Neural progenitor cell (in vitro differentiated cells): ENCODE results near the gene LGR6. TPM values are rescaled to one million over a fixed set of nuclear protein-coding genes. Genes with fewer than 3 reads are reported as not detected.
"Not testable (repeated sequence)": the region's sequence is repeated elsewhere in the genome, so short reads cannot be mapped to it uniquely, and the experiment has no call there.

ENCODE experiments used
- DNase-seq: peaks from one replicate; pipeline ENCODE4 v3.0.0-alpha.2; 2016; ENCODE audit warnings: low spot score
- H2AFZ ChIP-seq: fragments of 200-600 bp; sonication (generic); replicated peaks from 2 replicates; pipeline ENCODE4 v1.6.1; 2016; ENCODE audit warnings: antibody characterized with exemption
- H3F3A ChIP-seq: fragments of 200-600 bp; sonication (generic); 2 replicates; pipeline ENCODE4 v1.6.1; 2016; ENCODE audit warnings: antibody characterized with exemption, low read depth
- H3K27ac ChIP-seq: fragments of 200-600 bp; sonication (generic); 2 replicates; pipeline ENCODE4 v1.5.1; 2016; ENCODE audit warnings: mild to moderate bottlenecking
- H3K27me3 ChIP-seq: fragments of 200-600 bp; sonication (generic); 2 replicates; pipeline ENCODE4 v1.6.1; 2016; ENCODE audit warnings: mild to moderate bottlenecking, moderate library complexity
- H3K36me3 ChIP-seq: fragments of 200-600 bp; sonication (generic); 2 replicates; pipeline ENCODE4 v1.5.1; 2016
- H3K4me1 ChIP-seq: fragments of 200-600 bp; sonication (generic); 2 replicates; pipeline ENCODE4 v1.6.1; 2016; ENCODE audit warnings: mixed run types
- H3K4me2 ChIP-seq: fragments of 200-600 bp; sonication (generic); 2 replicates; pipeline ENCODE4 v1.6.1; 2016
- H3K4me3 ChIP-seq: fragments of 200-600 bp; sonication (generic); 2 replicates; pipeline ENCODE4 v1.5.1; 2016
- H3K79me2 ChIP-seq: fragments of 200-600 bp; sonication (generic); 2 replicates; pipeline ENCODE4 v1.6.1; 2016; ENCODE audit warnings: low read depth
- H3K9ac ChIP-seq: fragments of 200-600 bp; sonication (generic); 2 replicates; pipeline ENCODE4 v1.6.1; 2016
- H3K9me3 ChIP-seq: fragments of 200-600 bp; sonication (generic); 2 replicates; pipeline ENCODE4 v1.5.1; 2016; ENCODE audit warnings: low read depth
- H4K20me1 ChIP-seq: fragments of 200-600 bp; sonication (generic); 2 replicates; pipeline ENCODE4 v1.6.1; 2016; ENCODE audit warnings: low read depth
- H3K27ac Mint-ChIP-seq: 3 replicates; pipeline ENCODE4 v1.8.0; 2021; ENCODE audit warnings: mixed read lengths
- H3K27me3 Mint-ChIP-seq: 2 replicates; pipeline ENCODE4 v1.8.0; 2022; ENCODE audit warnings: low read depth, mild to moderate bottlenecking, inconsistent platforms, moderate library complexity, mixed read lengths; ENCODE audit not compliant: insufficient read depth
- H3K36me3 Mint-ChIP-seq: 3 replicates; pipeline ENCODE4 v1.8.0; 2021; ENCODE audit warnings: mixed read lengths
- H3K4me1 Mint-ChIP-seq: 3 replicates; pipeline ENCODE4 v1.8.0; 2021; ENCODE audit warnings: mixed read lengths
- H3K4me3 Mint-ChIP-seq: 3 replicates; pipeline ENCODE4 v1.8.0; 2021; ENCODE audit warnings: mild to moderate bottlenecking, moderate library complexity, mixed read lengths
- H3K9me3 Mint-ChIP-seq: 3 replicates; pipeline ENCODE4 v1.8.0; 2020; ENCODE audit warnings: mixed read lengths
- CTCF ChIP-seq: fragments of 200-600 bp; sonication (generic); IDR thresholded peaks from 2 replicates; pipeline ENCODE4 v1.5.1; 2017; ENCODE audit warnings: antibody characterized with exemption, mild to moderate bottlenecking
- EZH2 ChIP-seq: fragments of 200-600 bp; sonication (generic); IDR thresholded peaks from 2 replicates; pipeline ENCODE4 v1.6.1; 2017; ENCODE audit warnings: antibody characterized with exemption, mild to moderate bottlenecking, moderate library complexity
- EZH2phosphoT487 ChIP-seq: fragments of 200-600 bp; sonication (generic); IDR thresholded peaks from 2 replicates; pipeline ENCODE4 v1.6.1; 2017; ENCODE audit warnings: antibody characterized with exemption
- total RNA-seq: library from RNA; depleted of rRNA; stranded (reverse); fragments of >200 nt; gene quantifications from 2 replicates; pipeline ENCODE4 v1.2.3, GENCODE V29; 2015; ENCODE audit warnings: low replicate concordance

Gene LGR6
- total RNA-seq, 1 donor from 2014 or later: not detected

- H3K36me3 Mint-ChIP-seq: no peaks in the 10 kb centered on the region
- Histone ChIP-seq H2AFZ (peak overlapping the region; percentile 100), H3K4me2 (peak overlapping the region; percentile 100), H3K4me1 (peaks cover 7% of the 10 kb centered on the region), H3K79me2 (peaks cover 39% of the 10 kb centered on the region), H3K4me3 (peak overlapping the region; percentile 92), H4K20me1 (peaks cover 34% of the 10 kb centered on the region), H3K36me3 (no peaks in the 10 kb centered on the region), H3K9ac (no peak overlapping the region), H3F3A (peaks cover 9% of the 10 kb centered on the region), H3K9me3 (no peaks in the 10 kb centered on the region), H3K27me3 (peaks cover 15% of the 10 kb centered on the region), H3K27ac (no peak overlapping the region)
- DNase-seq: no peak
- peaks cover 8% of the 10 kb centered on the region for H3K27me3 Mint-ChIP-seq
- TF ChIP-seq EZH2 (no peak), CTCF (no peak), EZH2phosphoT487 (no peak)
- H3K27ac Mint-ChIP-seq: peak overlapping the region; percentile 59
- peaks cover 12% of the 10 kb centered on the region for H3K4me1 Mint-ChIP-seq
- H3K9me3 Mint-ChIP-seq: no peaks in the 10 kb centered on the region
- H3K4me3 Mint-ChIP-seq: peak overlapping the region; percentile 89
Measured at GRCh38 chr1:202145068-202145743, 48.4 kb upstream of the LGR6 start.

GRCh38 chr1:202145744-202146140 lies 47.9 kb upstream of the LGR6 start:
- H3K36me3 Mint-ChIP-seq, H3K4me1 ChIP-seq, DNase-seq, H3K9me3 Mint-ChIP-seq, H3K27ac Mint-ChIP-seq, H3K4me3 ChIP-seq, H3K9ac ChIP-seq, H3K27me3 Mint-ChIP-seq, H2AFZ ChIP-seq, H3K9me3 ChIP-seq, H3K27ac ChIP-seq, H3F3A ChIP-seq, H3K4me2 ChIP-seq, H3K36me3 ChIP-seq: not testable (repeated sequence)
- H4K20me1 ChIP-seq: peaks cover 29% of the 10 kb centered on the region
- Mint-ChIP-seq H3K4me1 (peaks cover 12% of the 10 kb centered on the region), H3K4me3 (peak overlapping the region; percentile 89)
- H3K79me2 ChIP-seq: peaks cover 34% of the 10 kb centered on the region
- peaks cover 15% of the 10 kb centered on the region for H3K27me3 ChIP-seq

GRCh38 chr1:202146279-202146678 lies 47.3 kb upstream of the LGR6 start:
- H3K9me3 ChIP-seq: no peaks in the 10 kb centered on the region
- peaks cover 12% of the 10 kb centered on the region for H3K4me1 Mint-ChIP-seq
- H4K20me1 ChIP-seq: peaks cover 23% of the 10 kb centered on the region
- peaks cover 10% of the 10 kb centered on the region for H3K27me3 Mint-ChIP-seq
- DNase-seq: no peak
- peaks cover 9% of the 10 kb centered on the region for H3F3A ChIP-seq
- H3K27ac ChIP-seq: no peak overlapping the region
- peaks cover 15% of the 10 kb centered on the region for H3K27me3 ChIP-seq
- H3K4me1 ChIP-seq: peaks cover 7% of the 10 kb centered on the region
- H3K4me3 Mint-ChIP-seq: peak overlapping the region; percentile 72
- no peaks in the 10 kb centered on the region for H3K36me3 ChIP-seq
- no peak overlapping the region for H3K9ac ChIP-seq
- no peak overlapping the region for H3K4me3 ChIP-seq
- H3K79me2 ChIP-seq: peaks cover 28% of the 10 kb centered on the region
- H3K4me2 ChIP-seq: no peak overlapping the region
- H3K36me3 Mint-ChIP-seq: no peaks in the 10 kb centered on the region
- no peak overlapping the region for H2AFZ ChIP-seq
- TF ChIP-seq CTCF (no peak), EZH2phosphoT487 (no peak), EZH2 (no peak)
- H3K9me3 Mint-ChIP-seq: no peaks in the 10 kb centered on the region
- H3K27ac Mint-ChIP-seq: no peak overlapping the region

- Mint-ChIP-seq H3K4me1 (peaks cover 12% of the 10 kb centered on the region), H3K4me3 (no peak overlapping the region)
Measured at GRCh38 chr1:202146993-202147392, 46.6 kb upstream of the LGR6 start.

More at GRCh38 chr1:202146993-202147392, 46.6 kb upstream of the LGR6 start:
- no peaks in the 10 kb centered on the region for H3K36me3 Mint-ChIP-seq
- Histone ChIP-seq H4K20me1 (peaks cover 16% of the 10 kb centered on the region), H3K27ac (no peak overlapping the region), H3K9me3 (no peaks in the 10 kb centered on the region), H3F3A (peaks cover 9% of the 10 kb centered on the region), H3K4me1 (peaks cover 7% of the 10 kb centered on the region), H3K4me3 (no peak overlapping the region), H3K9ac (no peak overlapping the region), H3K36me3 (no peaks in the 10 kb centered on the region), H3K27me3 (peaks cover 15% of the 10 kb centered on the region), H2AFZ (no peak overlapping the region), H3K4me2 (no peak overlapping the region), H3K79me2 (peaks cover 21% of the 10 kb centered on the region)
- no peaks in the 10 kb centered on the region for H3K9me3 Mint-ChIP-seq
- TF ChIP-seq EZH2phosphoT487 (no peak), EZH2 (no peak), CTCF (no peak)
- H3K27ac Mint-ChIP-seq: no peak overlapping the region
- peaks cover 10% of the 10 kb centered on the region for H3K27me3 Mint-ChIP-seq
- no peak for DNase-seq
